ENCODE data around the gene RGS12. TPM values are rescaled to one million over a fixed set of nuclear protein-coding genes. Genes with fewer than 3 reads are reported as not detected.

Gene RGS12
- total RNA-seq, 1 experiment from 2014 or later, result 16.9 TPM

DNA sequence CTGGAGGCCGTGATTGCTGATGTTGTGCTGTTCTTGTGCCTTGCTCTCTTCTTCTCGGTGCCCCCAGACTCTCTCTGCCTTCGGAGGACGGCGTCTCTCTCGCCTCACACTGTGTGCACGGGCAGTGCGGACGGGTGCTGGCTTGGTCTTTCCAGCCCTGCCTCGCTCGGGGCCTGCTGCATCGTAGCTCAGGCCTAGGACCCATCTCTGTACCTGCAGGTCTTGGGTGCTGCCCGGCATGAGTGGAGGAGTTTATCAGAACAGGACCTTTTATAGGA, 18.2 kb downstream of the RGS12 start:
- Histone ChIP-seq H2AFZ (ENCODE audit: low read length) (no peak overlapping the region), H3K23ac (ENCODE audit: insufficient read length, low read depth, low read length) (no peak overlapping the region), H2BK5ac (ENCODE audit: insufficient read length, low read length) (no peak overlapping the region), H4K91ac (ENCODE audit: insufficient read length, low read depth, low read length) (no peak overlapping the region), H3K23me2 (ENCODE audit: insufficient read length, low read depth, low read length, poor library complexity, severe bottlenecking) (no peaks in the 10 kb centered on the region), H3K4ac (ENCODE audit: low read depth, low read length) (no peak overlapping the region), H3K79me1 (ENCODE audit: insufficient read depth, low read depth, low read length, poor library complexity, severe bottlenecking) (no peaks in the 10 kb centered on the region), H3K4me2 (ENCODE audit: insufficient read depth, insufficient read length, low read length) (no peak overlapping the region), H3K4me1 (ENCODE audit: insufficient read depth, low read length) (no peaks in the 10 kb centered on the region), H3K18ac (ENCODE audit: insufficient read length, low read depth, low read length) (no peak overlapping the region), H4K20me1 (ENCODE audit: control insufficient read depth, insufficient read depth, insufficient read length) (no peaks in the 10 kb centered on the region), H3K79me2 (ENCODE audit: insufficient read depth, low read length) (no peaks in the 10 kb centered on the region), H3K27ac (ENCODE audit: insufficient read length, low read depth, low read length) (no peak overlapping the region), H3K9ac (ENCODE audit: extremely low read depth, insufficient read length, low read length) (no peak overlapping the region), H4K5ac (ENCODE audit: insufficient read length, low read depth, low read length) (no peak overlapping the region), H2BK20ac (ENCODE audit: low read depth, low read length, poor library complexity, severe bottlenecking) (no peak overlapping the region), H2BK120ac (ENCODE audit: low read depth, low read length, poor library complexity, severe bottlenecking) (no peak overlapping the region), H3K14ac (ENCODE audit: insufficient read depth, low read length) (no peak overlapping the region), H2AK5ac (ENCODE audit: insufficient read length, low read length) (no peak overlapping the region), H3K56ac (ENCODE audit: insufficient read length, low read depth, low read length) (no peak overlapping the region), H3K9me3 (ENCODE audit: control insufficient read depth, low read depth, low read length) (no peaks in the 10 kb centered on the region), H2BK12ac (ENCODE audit: insufficient read length, low read depth, low read length) (no peak overlapping the region), H2BK15ac (ENCODE audit: low read depth, low read length) (no peak overlapping the region), H3T11ph (ENCODE audit: low read length) (no peak overlapping the region), H3K27me3 (ENCODE audit: insufficient read depth, low read length) (no peaks in the 10 kb centered on the region), H4K8ac (replicated peaks; ENCODE audit: insufficient read length, low read depth, low read length) (no peak overlapping the region)
- Mint-ChIP-seq H3K4me1 (peaks cover 9 to 27% of the 10 kb centered on the region in 2 experiments), H3K27me3 (ENCODE audit: low read depth) (no peaks in the 10 kb centered on the region; the same call in 1 of the 2 replicates), H3K27ac (no peak overlapping the region), H3K36me3 (ENCODE audit: insufficient read depth in 1 of 3, low read depth in 3 of 3) (peaks cover 0 to 3% (median 3%) of the 10 kb centered on the region in 3 experiments; a peak in 2 of 7 replicates), H3K9me3 (no peaks in the 10 kb centered on the region), H3K4me3 (no peak overlapping the region)
- TF ChIP-seq, protein P1, sequence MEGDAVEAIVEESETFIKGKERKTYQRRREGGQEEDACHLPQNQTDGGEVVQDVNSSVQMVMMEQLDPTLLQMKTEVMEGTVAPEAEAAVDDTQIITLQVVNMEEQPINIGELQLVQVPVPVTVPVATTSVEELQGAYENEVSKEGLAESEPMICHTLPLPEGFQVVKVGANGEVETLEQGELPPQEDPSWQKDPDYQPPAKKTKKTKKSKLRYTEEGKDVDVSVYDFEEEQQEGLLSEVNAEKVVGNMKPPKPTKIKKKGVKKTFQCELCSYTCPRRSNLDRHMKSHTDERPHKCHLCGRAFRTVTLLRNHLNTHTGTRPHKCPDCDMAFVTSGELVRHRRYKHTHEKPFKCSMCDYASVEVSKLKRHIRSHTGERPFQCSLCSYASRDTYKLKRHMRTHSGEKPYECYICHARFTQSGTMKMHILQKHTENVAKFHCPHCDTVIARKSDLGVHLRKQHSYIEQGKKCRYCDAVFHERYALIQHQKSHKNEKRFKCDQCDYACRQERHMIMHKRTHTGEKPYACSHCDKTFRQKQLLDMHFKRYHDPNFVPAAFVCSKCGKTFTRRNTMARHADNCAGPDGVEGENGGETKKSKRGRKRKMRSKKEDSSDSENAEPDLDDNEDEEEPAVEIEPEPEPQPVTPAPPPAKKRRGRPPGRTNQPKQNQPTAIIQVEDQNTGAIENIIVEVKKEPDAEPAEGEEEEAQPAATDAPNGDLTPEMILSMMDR (conservative IDR thresholded peaks at IDR 0.05), result no peak
- DNase-seq, result peak; percentile 22
- no CpG with 5 or more reads among the region's 13 CpGs for WGBS (ENCODE audit: extremely low coverage, insufficient read length, low lambda C conversion rate)

Data from H9 (cell line).